ENCODE measurements around the gene GTF2H2C. TPM values are rescaled to one million over a fixed set of nuclear protein-coding genes. Genes with fewer than 3 reads are reported as not detected.

The GTF2H2C gene
- total and polyA plus RNA-seq, 9 of the 15 experiments (the other 6 are each of a cell fraction or from before 2014, with no cell fraction given): 55.6 to 108 (median 87.7) TPM

Small RNA genes lying within 50 kb of the gene (small RNA-seq; reads per million reads assigned to genes)
- not detected for gene RNU6-724P

Other genes starting within 250 kb of the GTF2H2C start
- 3.1 and 4.7 TPM in 2 replicates for gene CCDC125, start 227.4 kb upstream of the GTF2H2C start, total RNA-seq (2014; rRNA removed)
- 11.8 and 13.8 TPM in 2 replicates for gene CCDC125, start 227.4 kb upstream of the GTF2H2C start, total RNA-seq (2014; rRNA removed; fragmentation: Illumina TruSeq; extraction: Trizol)
- 8.6 and 9.8 TPM in 2 replicates for gene CCDC125, start 227.4 kb upstream of the GTF2H2C start, total RNA-seq (2015; rRNA removed; fragmentation: Illumina TruSeq; extraction: Trizol)
- 7.0 and 7.8 TPM in 2 replicates for gene CCDC125, start 227.4 kb upstream of the GTF2H2C start, total RNA-seq (2021)
- 7.0 and 9.2 TPM in 2 replicates for gene CCDC125, start 227.4 kb upstream of the GTF2H2C start, polyA plus RNA-seq (2011; rRNA removed)
- gene CCDC125, start 227.4 kb upstream of the GTF2H2C start, polyA plus RNA-seq (2014; fragmentation: Illumina TruSeq; extraction: Trizol): 7.8 and 9.3 TPM in 2 replicates
- gene CCDC125, start 227.4 kb upstream of the GTF2H2C start, polyA plus RNA-seq (2014; fragmentation: Nextera tagmentation; extraction: Ambion mirVana): 1 to 10 TPM; 6.6 to 6.9 TPM
- 5.9 and 6.3 TPM in 2 replicates for gene CCDC125, start 227.4 kb upstream of the GTF2H2C start, polyA plus RNA-seq (2014; rRNA removed)
- 84.2 and 107 TPM in 2 replicates for gene AK6, start 190.7 kb upstream of the GTF2H2C start, total RNA-seq (2014; rRNA removed)
- 176 and 197 TPM in 2 replicates for gene AK6, start 190.7 kb upstream of the GTF2H2C start, total RNA-seq (2014; rRNA removed; fragmentation: Illumina TruSeq; extraction: Trizol)
- 103 and 110 TPM in 2 replicates for gene AK6, start 190.7 kb upstream of the GTF2H2C start, total RNA-seq (2015; rRNA removed; fragmentation: Illumina TruSeq; extraction: Trizol)
- 84.6 and 93.9 TPM in 2 replicates for gene AK6, start 190.7 kb upstream of the GTF2H2C start, total RNA-seq (2021)
- gene AK6, start 190.7 kb upstream of the GTF2H2C start, polyA plus RNA-seq (2011; rRNA removed): 95.7 and 151 TPM in 2 replicates
- 125 and 128 TPM in 2 replicates for gene AK6, start 190.7 kb upstream of the GTF2H2C start, polyA plus RNA-seq (2014; fragmentation: Illumina TruSeq; extraction: Trizol)
- 100 to 1,000 TPM; 613 to 669 TPM for gene AK6, start 190.7 kb upstream of the GTF2H2C start, polyA plus RNA-seq (2014; fragmentation: Nextera tagmentation; extraction: Ambion mirVana)
- 143 and 173 TPM in 2 replicates for gene AK6, start 190.7 kb upstream of the GTF2H2C start, polyA plus RNA-seq (2014; rRNA removed)
- gene TAF9, start 190.7 kb upstream of the GTF2H2C start, total RNA-seq (2014; rRNA removed): 131 and 134 TPM in 2 replicates
- 177 and 197 TPM in 2 replicates for gene TAF9, start 190.7 kb upstream of the GTF2H2C start, total RNA-seq (2014; rRNA removed; fragmentation: Illumina TruSeq; extraction: Trizol)
- 195 and 207 TPM in 2 replicates for gene TAF9, start 190.7 kb upstream of the GTF2H2C start, total RNA-seq (2015; rRNA removed; fragmentation: Illumina TruSeq; extraction: Trizol)
- gene TAF9, start 190.7 kb upstream of the GTF2H2C start, total RNA-seq (2021): 119 and 124 TPM in 2 replicates
- 248 and 338 TPM in 2 replicates for gene TAF9, start 190.7 kb upstream of the GTF2H2C start, polyA plus RNA-seq (2011; rRNA removed)
- 257 and 310 TPM in 2 replicates for gene TAF9, start 190.7 kb upstream of the GTF2H2C start, polyA plus RNA-seq (2014; fragmentation: Illumina TruSeq; extraction: Trizol)
- 100 to 1,000 TPM; 519 to 566 TPM for gene TAF9, start 190.7 kb upstream of the GTF2H2C start, polyA plus RNA-seq (2014; fragmentation: Nextera tagmentation; extraction: Ambion mirVana)
- 188 and 189 TPM in 2 replicates for gene TAF9, start 190.7 kb upstream of the GTF2H2C start, polyA plus RNA-seq (2014; rRNA removed)
- gene RAD17, start 190.4 kb upstream of the GTF2H2C start, total RNA-seq (2014; rRNA removed): 21.1 and 36.7 TPM in 2 replicates
- 40.1 and 41.9 TPM in 2 replicates for gene RAD17, start 190.4 kb upstream of the GTF2H2C start, total RNA-seq (2014; rRNA removed; fragmentation: Illumina TruSeq; extraction: Trizol)
- gene RAD17, start 190.4 kb upstream of the GTF2H2C start, total RNA-seq (2015; rRNA removed; fragmentation: Illumina TruSeq; extraction: Trizol): 33.6 and 40.7 TPM in 2 replicates
- gene RAD17, start 190.4 kb upstream of the GTF2H2C start, total RNA-seq (2021): 32.9 and 35.2 TPM in 2 replicates
- 45.2 and 47.2 TPM in 2 replicates for gene RAD17, start 190.4 kb upstream of the GTF2H2C start, polyA plus RNA-seq (2011; rRNA removed)
- 40.9 and 50.1 TPM in 2 replicates for gene RAD17, start 190.4 kb upstream of the GTF2H2C start, polyA plus RNA-seq (2014; fragmentation: Illumina TruSeq; extraction: Trizol)
- gene RAD17, start 190.4 kb upstream of the GTF2H2C start, polyA plus RNA-seq (2014; fragmentation: Nextera tagmentation; extraction: Ambion mirVana): 10 to 100 TPM; 25.6 to 44.4 TPM
- 35.6 and 39.0 TPM in 2 replicates for gene RAD17, start 190.4 kb upstream of the GTF2H2C start, polyA plus RNA-seq (2014; rRNA removed)
- gene MARVELD2, start 145.1 kb upstream of the GTF2H2C start, total RNA-seq (2014; rRNA removed): 0.08 TPM in 1 of 2 replicates, not detected in the other
- 0.04 and 0.13 TPM in 2 replicates for gene MARVELD2, start 145.1 kb upstream of the GTF2H2C start, total RNA-seq (2014; rRNA removed; fragmentation: Illumina TruSeq; extraction: Trizol)
- gene MARVELD2, start 145.1 kb upstream of the GTF2H2C start, total RNA-seq (2015; rRNA removed; fragmentation: Illumina TruSeq; extraction: Trizol): 0.29 and 0.30 TPM in 2 replicates
- 0.09 and 0.13 TPM in 2 replicates for gene MARVELD2, start 145.1 kb upstream of the GTF2H2C start, total RNA-seq (2021)
- 0.05 and 0.21 TPM in 2 replicates for gene MARVELD2, start 145.1 kb upstream of the GTF2H2C start, polyA plus RNA-seq (2011; rRNA removed)
- gene MARVELD2, start 145.1 kb upstream of the GTF2H2C start, polyA plus RNA-seq (2014; fragmentation: Illumina TruSeq; extraction: Trizol): 0.03 TPM in 2 replicates
- under 1 TPM in 1 of 2 experiments, not detected in 1; 0.03 TPM for gene MARVELD2, start 145.1 kb upstream of the GTF2H2C start, polyA plus RNA-seq (2014; fragmentation: Nextera tagmentation; extraction: Ambion mirVana)
- gene MARVELD2, start 145.1 kb upstream of the GTF2H2C start, polyA plus RNA-seq (2014; rRNA removed): 0.07 TPM in 1 of 2 replicates, not detected in the other
- 0.05 and 0.08 TPM in 2 replicates for gene OCLN, start 67.4 kb upstream of the GTF2H2C start, total RNA-seq (2014; rRNA removed)
- gene OCLN, start 67.4 kb upstream of the GTF2H2C start, total RNA-seq (2014; rRNA removed; fragmentation: Illumina TruSeq; extraction: Trizol): 0.22 and 0.29 TPM in 2 replicates
- 0.23 and 0.29 TPM in 2 replicates for gene OCLN, start 67.4 kb upstream of the GTF2H2C start, total RNA-seq (2015; rRNA removed; fragmentation: Illumina TruSeq; extraction: Trizol)
- gene OCLN, start 67.4 kb upstream of the GTF2H2C start, total RNA-seq (2021): 0.27 and 0.29 TPM in 2 replicates
- 0.09 and 0.15 TPM in 2 replicates for gene OCLN, start 67.4 kb upstream of the GTF2H2C start, polyA plus RNA-seq (2011; rRNA removed)
- gene OCLN, start 67.4 kb upstream of the GTF2H2C start, polyA plus RNA-seq (2014; fragmentation: Illumina TruSeq; extraction: Trizol): 0.03 and 0.06 TPM in 2 replicates
- under 1 TPM; 0.06 to 0.08 TPM for gene OCLN, start 67.4 kb upstream of the GTF2H2C start, polyA plus RNA-seq (2014; fragmentation: Nextera tagmentation; extraction: Ambion mirVana)
- 0.19 and 0.22 TPM in 2 replicates for gene OCLN, start 67.4 kb upstream of the GTF2H2C start, polyA plus RNA-seq (2014; rRNA removed)

All from K562 (cell line).